DLD1 (cell line): ENCODE results near the gene ZNF526.

ENCODE experiments used
- in situ Hi-C: cut with HindIII; loops from 2 replicates; pipeline ENCODE4 v1.10.0; 2017; ENCODE audit warnings: low sequenced_read_pairs

ZNF526 gene

DNA sequence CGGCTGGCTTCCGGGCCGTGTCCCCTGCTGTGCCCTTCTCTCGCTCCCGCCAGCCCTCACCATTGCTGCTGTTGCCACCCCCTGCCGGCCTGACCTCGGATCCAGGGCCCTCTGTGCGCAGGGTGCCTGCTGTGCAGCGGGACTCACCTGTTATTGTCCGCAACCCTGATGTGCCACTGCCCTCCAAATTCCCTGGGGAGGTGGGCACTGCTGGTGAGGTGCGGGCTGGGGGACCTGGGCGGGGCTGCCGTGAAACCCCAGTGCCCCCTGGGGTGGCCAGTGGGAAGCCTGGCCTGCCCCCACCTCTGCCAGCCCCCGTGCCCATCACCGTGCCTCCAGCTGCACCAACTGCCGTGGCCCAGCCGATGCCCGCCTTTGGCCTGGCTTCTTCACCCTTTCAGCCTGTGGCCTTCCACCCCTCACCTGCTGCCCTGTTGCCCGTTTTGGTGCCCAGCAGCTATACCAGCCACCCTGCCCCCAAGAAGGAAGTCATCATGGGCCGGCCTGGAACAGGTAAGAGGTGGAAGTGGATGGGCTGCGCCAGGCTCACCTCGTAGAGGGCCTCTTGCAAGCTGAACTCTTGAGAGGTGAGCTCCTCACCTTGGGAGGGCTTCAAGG lies 54.1 kb downstream of the ZNF526 start:
- in situ Hi-C loops: no loop called here

DNA sequence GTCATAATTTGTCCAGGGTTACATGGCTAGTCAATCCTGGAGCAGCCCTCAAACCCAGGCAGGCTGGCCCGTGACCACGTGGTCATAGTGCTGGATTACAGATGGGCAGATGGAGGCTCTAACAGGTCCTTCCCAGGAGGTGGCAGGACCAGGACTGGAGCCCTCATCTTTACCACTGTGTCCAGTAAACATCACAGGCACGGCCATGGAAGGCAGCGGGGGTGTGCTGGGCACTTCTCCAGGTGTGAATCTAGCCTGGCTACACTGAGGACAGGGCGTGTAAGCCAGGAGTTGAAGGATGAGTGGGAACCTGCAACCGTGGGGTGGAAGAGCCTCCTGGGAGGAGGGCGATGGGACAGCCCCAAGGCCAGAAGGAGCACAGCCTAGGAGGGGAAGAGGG lies 55.0 kb downstream of the ZNF526 start:
- in situ Hi-C loops: no loop called here

DNA sequence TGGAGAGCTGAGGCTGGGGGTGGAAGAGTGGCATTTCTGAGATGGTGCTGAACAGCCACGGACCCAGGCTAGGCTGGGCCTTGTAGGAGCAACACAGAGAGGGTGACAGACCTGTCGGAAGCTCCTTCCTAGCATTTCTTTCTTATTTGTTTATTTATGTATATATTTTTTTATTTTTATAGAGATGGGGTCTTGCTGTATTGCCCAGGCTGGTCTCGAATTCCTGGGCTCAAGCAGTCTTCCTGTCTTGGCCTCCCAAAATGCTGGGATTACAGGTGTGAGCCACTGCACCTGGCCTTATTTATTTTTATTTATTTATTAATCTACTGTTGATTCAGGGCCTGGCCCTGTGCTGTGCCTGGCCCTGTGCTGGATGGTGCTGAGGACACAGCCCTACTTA lies 55.4 kb downstream of the ZNF526 start:
- in situ Hi-C loops: no loop called here

DNA sequence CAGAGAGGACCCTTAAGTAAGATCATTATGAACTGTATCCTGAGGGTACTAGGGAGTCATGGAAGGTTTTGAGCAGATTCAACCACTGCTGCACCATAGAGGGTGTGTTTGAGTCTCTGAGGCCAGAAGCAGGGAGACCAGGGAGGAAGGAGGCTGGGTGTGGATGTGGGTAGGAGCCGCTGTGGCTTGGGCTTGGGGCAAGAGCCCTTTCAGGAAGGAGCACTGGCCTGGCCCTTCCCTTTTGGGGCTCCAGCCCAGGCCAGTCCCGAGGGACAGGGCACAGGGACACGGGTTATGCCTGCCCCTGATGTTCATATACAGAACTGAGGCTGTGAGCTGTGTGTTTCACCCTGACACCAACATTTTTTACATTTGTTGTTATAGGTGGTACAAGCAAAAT lies 56.2 kb downstream of the ZNF526 start:
- in situ Hi-C loops: no loop called here

DNA sequence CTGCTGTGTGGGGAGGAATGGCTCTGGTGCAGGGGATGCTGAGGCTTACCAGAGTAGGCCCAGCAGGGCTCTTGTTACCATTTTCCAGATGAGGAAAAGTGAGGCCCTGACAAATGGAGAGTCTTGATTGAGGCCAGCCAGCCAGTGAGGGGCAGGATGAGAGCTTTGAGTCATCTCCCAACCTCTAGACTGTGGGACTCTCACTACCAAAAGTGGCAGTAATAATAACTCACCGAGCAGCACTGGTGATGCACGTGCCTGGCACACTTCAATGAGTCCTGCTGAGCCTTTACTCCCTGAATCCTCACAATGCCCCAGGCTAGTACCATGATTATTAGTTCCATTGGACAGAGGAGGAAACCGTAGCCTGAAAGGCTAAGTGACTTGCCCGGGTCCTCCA lies 56.7 kb downstream of the ZNF526 start:
- in situ Hi-C loops: no loop called here
